ENCODE results near the gene ACP4. TPM values are rescaled to one million over a fixed set of nuclear protein-coding genes. Genes with fewer than 3 reads are reported as not detected.
"Not testable (repeated sequence)": the region's sequence is repeated elsewhere in the genome, so short reads cannot be mapped to it uniquely, and the experiment has no call there.

Gene ACP4, protein sequence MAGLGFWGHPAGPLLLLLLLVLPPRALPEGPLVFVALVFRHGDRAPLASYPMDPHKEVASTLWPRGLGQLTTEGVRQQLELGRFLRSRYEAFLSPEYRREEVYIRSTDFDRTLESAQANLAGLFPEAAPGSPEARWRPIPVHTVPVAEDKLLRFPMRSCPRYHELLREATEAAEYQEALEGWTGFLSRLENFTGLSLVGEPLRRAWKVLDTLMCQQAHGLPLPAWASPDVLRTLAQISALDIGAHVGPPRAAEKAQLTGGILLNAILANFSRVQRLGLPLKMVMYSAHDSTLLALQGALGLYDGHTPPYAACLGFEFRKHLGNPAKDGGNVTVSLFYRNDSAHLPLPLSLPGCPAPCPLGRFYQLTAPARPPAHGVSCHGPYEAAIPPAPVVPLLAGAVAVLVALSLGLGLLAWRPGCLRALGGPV
- total RNA-seq = under 1 TPM in 1 of 8 experiments, not detected in 7; 0.31 TPM

DNA sequence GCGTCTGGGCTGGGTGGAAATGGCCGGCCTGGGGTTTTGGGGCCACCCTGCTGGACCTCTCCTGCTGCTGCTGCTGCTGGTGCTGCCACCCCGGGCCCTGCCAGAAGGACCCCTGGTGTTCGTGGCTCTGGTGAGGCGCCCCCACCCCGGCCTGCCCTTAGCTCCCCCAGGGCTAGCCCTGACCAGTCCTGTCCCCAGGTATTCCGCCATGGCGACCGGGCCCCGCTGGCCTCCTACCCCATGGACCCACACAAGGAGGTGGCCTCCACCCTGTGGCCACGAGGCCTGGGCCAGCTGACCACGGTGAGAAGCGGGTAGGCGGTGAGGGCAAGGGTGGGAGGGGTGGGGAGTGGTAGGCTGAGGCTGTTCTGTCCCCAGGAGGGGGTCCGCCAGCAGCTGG is at the start of gene ACP4:
Gene ACP4, plus strand, starts transcription at position 20 of the 400 bp plus-strand sequence. Its CDS starts 0 bp downstream, at position 20.
- Histone ChIP-seq H3K4me3 (no peak within 1 kb of the TSS), H3K27ac (no peak within 1 kb of the TSS), H3K4me1 (replicated peaks in 1 of 2) (peaks cover 0 to 11% of the 10 kb centered on the region in 2 donors)
- 92% methylated on average over 2 of the region's 15 CpGs; no CpG with 5 or more reads in 9 of the 10 experiments for WGBS, 10 experiments
- in situ Hi-C loops (cut with MboI; ENCODE audit: low pct_unique_long_range_greater_than_20kb in 2 of 9, low sequenced_read_pairs in 9 of 9, unreplicated experiment in 9 of 9) = loop anchor here in 8 of 9 experiments (10.0 to 25.0 kb wide), 3 partner anchors 253 to 428 kb away; partner anchors contain the start of gene NAPSA (in 6 of the 8)
- peak in 5 of 8 experiments; percentile 18 to 28 (median 27) for ATAC-seq (replicated peaks in 6 of 8)

DNA sequence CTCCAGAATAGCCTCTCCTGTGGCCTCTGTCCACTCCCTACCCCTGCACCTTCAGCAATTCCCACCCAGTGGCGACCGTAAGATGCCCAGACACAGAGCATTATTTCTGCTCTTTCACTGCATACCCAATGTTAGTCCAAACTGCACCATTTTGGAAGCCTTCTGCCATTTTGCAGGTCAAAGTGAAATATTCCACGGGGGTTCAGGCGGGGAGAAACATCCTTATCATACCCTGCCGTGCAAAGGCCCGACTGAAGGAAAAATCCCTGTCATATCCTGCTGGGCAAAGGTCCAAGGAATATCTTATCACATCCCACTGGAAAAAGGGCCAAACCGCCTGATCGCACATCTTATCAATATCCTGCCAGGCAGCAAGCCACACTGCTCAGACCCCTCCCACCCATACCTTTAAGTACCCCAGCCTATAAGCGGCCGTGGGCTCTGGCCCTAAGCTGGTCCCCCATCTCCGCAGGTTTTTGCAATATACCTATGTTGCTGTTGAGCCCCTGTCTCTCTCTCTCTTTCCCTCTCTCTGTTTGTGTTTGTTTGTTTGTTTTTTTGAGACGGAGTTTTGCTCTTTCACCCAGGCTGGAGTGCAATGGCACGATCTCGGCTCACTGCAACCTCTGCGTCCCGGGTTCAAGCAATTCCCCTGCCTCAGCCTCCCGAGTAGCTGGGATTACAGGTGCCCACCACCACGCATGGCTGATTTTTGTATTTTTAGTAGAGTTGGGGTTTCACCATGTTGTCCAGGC is 48.9 kb upstream of the ACP4 start:
- WGBS, 10 experiments = 20 to 100% (median 63%) methylated on average over 1 to 11 of the region's 18 CpGs; no CpG with 5 or more reads in 2 of the 10 experiments
- in situ Hi-C loops (cut with MboI; ENCODE audit: low pct_unique_long_range_greater_than_20kb in 2 of 9, low sequenced_read_pairs in 9 of 9, unreplicated experiment in 9 of 9) = no loop called here
- no peak overlapping the region for H3K4me3 ChIP-seq
- ATAC-seq (replicated peaks in 6 of 8) = no peak
- no peak overlapping the region for H3K27ac ChIP-seq
- H3K4me1 ChIP-seq (replicated peaks in 1 of 2) = no peaks in the 10 kb centered on the region

DNA sequence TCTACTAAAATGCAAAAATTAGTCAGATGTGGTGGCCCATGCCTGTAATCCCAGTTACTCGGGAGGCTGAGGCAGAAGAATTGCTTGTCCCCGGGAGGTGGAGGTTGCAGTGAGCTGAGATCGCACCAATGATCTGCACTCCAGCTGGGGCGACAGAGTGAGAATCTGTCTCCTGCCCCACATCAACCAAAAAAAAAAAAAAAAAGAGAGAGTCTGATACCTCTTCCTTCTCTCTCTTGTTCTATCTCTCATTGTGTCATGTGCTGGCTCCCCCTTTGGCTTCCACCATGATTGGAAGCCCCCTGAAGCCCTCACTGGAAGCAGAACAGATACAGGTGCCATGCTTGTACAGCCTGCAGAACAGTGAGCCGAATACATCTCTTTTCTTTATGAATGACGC is 46.7 kb upstream of the ACP4 start:
- in situ Hi-C loops (cut with MboI; ENCODE audit: low pct_unique_long_range_greater_than_20kb in 2 of 9, low sequenced_read_pairs in 9 of 9, unreplicated experiment in 9 of 9) = no loop called here
- WGBS, 10 experiments = 57 to 100% (median 81%) methylated on average over 1 to 5 of the region's 6 CpGs; no CpG with 5 or more reads in 3 of the 10 experiments
- Histone ChIP-seq H3K27ac (no peak overlapping the region), H3K4me3 (no peak overlapping the region), H3K4me1 (replicated peaks in 1 of 2) (no peaks in the 10 kb centered on the region)
- ATAC-seq (replicated peaks in 6 of 8) = no peak

DNA sequence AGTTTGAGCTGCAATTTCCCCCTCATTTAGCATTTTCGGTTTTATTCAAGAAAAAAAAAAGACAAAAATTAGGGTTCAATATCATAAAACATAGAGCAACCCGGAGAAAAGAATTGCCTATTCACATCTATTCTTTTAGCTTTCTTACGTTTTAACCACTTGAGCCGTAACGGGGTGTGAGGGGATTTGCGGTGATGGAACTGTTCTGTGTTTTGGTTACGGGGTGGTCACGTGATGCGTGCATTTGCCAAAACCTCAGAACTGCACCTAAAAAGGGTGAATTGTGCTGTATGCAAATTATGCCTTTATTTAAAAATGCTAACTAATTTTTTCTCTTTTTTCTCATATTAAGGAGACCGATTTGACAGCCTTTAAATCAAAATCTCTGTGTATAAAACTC is 45.0 kb upstream of the ACP4 start:
- 8 to 98% (median 64%) methylated on average over 1 to 10 of the region's 10 CpGs for WGBS, 10 experiments
- no peak overlapping the region for H3K27ac ChIP-seq
- peaks cover 0 to 3% of the 10 kb centered on the region in 2 donors for H3K4me1 ChIP-seq (replicated peaks in 1 of 2)
- in situ Hi-C loops (cut with MboI; ENCODE audit: low pct_unique_long_range_greater_than_20kb in 2 of 9, low sequenced_read_pairs in 9 of 9, unreplicated experiment in 9 of 9) = no loop called here
- H3K4me3 ChIP-seq = no peak overlapping the region
- ATAC-seq (replicated peaks in 6 of 8) = no peak

DNA sequence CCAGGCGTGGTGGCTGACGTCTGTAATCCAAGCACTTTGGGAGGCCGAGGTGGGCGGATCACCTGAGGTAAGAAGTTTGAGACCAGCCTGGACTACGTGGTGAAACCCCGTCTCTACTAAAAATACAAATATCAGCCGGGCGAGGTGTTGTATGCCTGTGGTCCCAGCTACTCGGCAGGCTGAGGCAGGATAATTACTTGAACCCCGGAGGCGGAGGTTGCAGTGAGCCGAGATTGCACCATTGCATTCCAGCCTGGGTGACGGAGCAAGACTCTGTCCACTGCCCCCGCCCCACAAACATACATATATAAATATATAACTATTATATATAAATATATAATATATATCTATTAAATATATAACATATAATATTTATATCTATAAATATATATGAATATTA is 43.1 kb upstream of the ACP4 start:
- ATAC-seq (replicated peaks in 6 of 8); in situ Hi-C loops (cut with MboI; ENCODE audit: low pct_unique_long_range_greater_than_20kb in 2 of 9, low sequenced_read_pairs in 9 of 9, unreplicated experiment in 9 of 9): not testable (repeated sequence)
- WGBS, 10 experiments = 68 to 100% (median 81%) methylated on average over 1 to 13 of the region's 14 CpGs; no CpG with 5 or more reads in 4 of the 10 experiments

DNA sequence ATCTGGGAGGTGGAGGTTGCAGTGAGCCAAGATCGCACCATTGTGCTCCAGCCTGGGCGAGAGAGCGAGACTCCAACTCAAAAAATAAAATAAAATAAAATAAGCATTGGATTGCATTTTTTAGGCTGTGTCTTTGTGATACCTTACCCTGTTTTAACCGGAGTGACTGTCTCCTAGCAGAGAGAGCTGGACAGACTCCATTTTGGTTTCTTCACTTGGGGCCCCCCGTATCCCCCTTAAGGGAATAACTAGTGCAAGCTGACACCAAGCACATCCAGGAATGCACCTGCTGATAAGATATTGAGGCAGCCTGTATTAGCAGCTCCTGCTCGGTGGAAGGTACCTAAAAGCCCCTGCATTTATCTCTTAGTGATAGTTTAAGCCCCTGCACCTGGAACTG is 40.7 kb upstream of the ACP4 start:
- Histone ChIP-seq H3K27ac (no peak overlapping the region), H3K4me3 (no peak overlapping the region), H3K4me1 (replicated peaks in 1 of 2) (peaks cover 0 to 3% of the 10 kb centered on the region in 2 donors)
- WGBS, 10 experiments = 0 to 84% (median 61%) methylated on average over 1 to 6 of the region's 6 CpGs; no CpG with 5 or more reads in 1 of the 10 experiments
- in situ Hi-C loops (cut with MboI; ENCODE audit: low pct_unique_long_range_greater_than_20kb in 2 of 9, low sequenced_read_pairs in 9 of 9, unreplicated experiment in 9 of 9) = no loop called here
- ATAC-seq (replicated peaks in 6 of 8) = no peak

More for the DNA sequence above, 43.1 kb upstream of the ACP4 start:
- not testable (repeated sequence) for H3K27ac ChIP-seq; H3K4me3 ChIP-seq; H3K4me1 ChIP-seq (replicated peaks in 1 of 2)

DNA sequence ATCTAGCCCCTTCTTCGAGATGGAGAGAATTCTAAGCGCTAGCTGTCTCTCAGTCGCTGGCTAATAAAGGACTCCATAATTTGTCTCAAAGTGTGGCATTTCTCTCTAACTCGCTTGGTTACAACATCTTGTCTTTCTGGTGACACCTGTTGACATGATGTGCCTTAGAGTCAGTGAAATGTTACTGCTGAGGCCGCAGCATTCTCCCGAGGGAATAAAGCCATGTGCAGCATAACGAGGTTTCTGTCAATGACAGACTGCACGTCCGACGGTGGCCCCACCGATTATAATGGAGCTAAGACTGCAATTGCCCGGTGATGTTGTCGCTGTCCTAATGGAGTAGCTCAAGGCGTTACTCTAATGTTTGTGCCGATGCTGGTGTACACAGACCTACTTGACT is 40.2 kb upstream of the ACP4 start:
- peak in 4 of 8 experiments; percentile 16 to 42 (median 34) for ATAC-seq (replicated peaks in 6 of 8)
- Histone ChIP-seq H3K27ac (no peak overlapping the region), H3K4me1 (replicated peaks in 1 of 2) (peaks cover 0 to 3% of the 10 kb centered on the region in 2 donors), H3K4me3 (no peak overlapping the region)
- WGBS, 10 experiments = 10 to 69% (median 60%) methylated on average over 3 to 13 of the region's 15 CpGs; no CpG with 5 or more reads in 1 of the 10 experiments
- in situ Hi-C loops (cut with MboI; ENCODE audit: low pct_unique_long_range_greater_than_20kb in 2 of 9, low sequenced_read_pairs in 9 of 9, unreplicated experiment in 9 of 9) = no loop called here

DNA sequence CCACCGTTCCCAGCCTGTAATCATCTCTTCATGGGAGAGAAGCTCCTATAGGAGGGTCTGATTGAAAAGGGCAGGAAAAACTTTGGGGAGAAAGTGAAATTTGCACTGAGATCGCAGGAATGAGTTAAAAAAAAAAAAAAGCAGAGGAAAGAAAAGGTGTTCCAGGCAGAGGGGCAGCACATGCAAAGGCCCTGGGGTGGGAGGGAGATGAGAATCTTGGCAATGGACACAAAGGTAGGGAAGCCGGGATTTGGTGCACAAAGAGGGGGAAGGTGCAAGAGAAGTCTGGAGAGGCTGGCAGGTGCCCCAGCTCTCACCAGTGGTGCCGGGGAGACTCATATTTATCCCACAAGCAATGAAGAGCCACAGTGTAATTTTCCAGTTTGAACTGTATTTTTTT is 36.3 kb upstream of the ACP4 start:
- in situ Hi-C loops (cut with MboI; ENCODE audit: low pct_unique_long_range_greater_than_20kb in 2 of 9, low sequenced_read_pairs in 9 of 9, unreplicated experiment in 9 of 9) = no loop called here
- WGBS, 10 experiments = 0 to 76% (median 50%) methylated on average over 1 to 3 of the region's 4 CpGs; no CpG with 5 or more reads in 3 of the 10 experiments
- H3K27ac ChIP-seq = no peak overlapping the region
- H3K4me3 ChIP-seq = no peak overlapping the region
- ATAC-seq (replicated peaks in 6 of 8) = no peak
- H3K4me1 ChIP-seq (replicated peaks in 1 of 2) = peaks cover 0 to 3% of the 10 kb centered on the region in 2 donors

DNA sequence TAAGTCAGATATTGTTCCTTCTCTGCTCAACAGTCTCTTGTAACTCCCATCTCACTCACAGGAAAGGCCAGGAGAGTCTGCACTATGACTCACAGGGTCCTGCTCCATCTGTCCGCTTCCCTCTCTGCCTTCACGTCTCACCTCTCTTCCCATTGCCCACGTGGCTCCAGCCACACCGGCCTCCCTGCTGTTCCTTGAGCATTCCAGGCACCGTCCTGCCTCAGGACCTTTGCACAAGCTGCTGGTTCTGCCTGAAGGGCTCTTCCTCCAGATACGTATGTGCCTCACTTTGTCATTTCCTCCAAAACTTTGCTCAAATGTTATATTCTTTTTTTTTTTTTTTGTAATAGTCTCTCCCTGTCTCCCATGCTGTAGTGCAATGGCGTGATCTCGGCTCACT is 34.0 kb upstream of the ACP4 start:
- H3K4me1 ChIP-seq (replicated peaks in 1 of 2); H3K27ac ChIP-seq; H3K4me3 ChIP-seq; in situ Hi-C loops (cut with MboI; ENCODE audit: low pct_unique_long_range_greater_than_20kb in 2 of 9, low sequenced_read_pairs in 9 of 9, unreplicated experiment in 9 of 9): not testable (repeated sequence)
- WGBS, 10 experiments = 60 to 91% (median 90%) methylated on average over 2 to 4 of the region's 8 CpGs; no CpG with 5 or more reads in 7 of the 10 experiments
- peak in 2 of 8 experiments; percentile 15 to 20 for ATAC-seq (replicated peaks in 6 of 8)

DNA sequence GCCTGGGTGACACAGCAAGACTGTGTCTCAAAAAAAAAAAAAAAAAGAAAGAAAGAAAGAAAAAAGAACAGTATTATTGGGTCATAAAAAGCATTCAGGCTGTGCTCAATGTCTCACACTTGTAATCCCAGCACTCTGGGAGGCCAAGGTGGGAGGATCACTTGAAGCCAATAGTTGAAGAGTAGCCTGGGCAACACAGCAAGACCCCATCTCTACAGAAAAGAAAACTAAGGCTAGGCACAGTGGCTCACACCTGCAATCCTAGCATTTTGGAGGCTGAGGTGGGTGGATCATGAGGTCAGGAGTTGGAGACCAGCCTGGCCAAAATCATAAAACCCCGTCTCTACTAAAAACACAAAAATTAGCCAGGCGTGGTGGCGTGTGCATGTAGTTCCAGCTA is 32.6 kb upstream of the ACP4 start:
- H3K4me3 ChIP-seq; in situ Hi-C loops (cut with MboI; ENCODE audit: low pct_unique_long_range_greater_than_20kb in 2 of 9, low sequenced_read_pairs in 9 of 9, unreplicated experiment in 9 of 9); ATAC-seq (replicated peaks in 6 of 8); H3K4me1 ChIP-seq (replicated peaks in 1 of 2); H3K27ac ChIP-seq: not testable (repeated sequence)
- 60 to 90% (median 80%) methylated on average over 1 to 3 of the region's 3 CpGs; no CpG with 5 or more reads in 6 of the 10 experiments for WGBS, 10 experiments

DNA sequence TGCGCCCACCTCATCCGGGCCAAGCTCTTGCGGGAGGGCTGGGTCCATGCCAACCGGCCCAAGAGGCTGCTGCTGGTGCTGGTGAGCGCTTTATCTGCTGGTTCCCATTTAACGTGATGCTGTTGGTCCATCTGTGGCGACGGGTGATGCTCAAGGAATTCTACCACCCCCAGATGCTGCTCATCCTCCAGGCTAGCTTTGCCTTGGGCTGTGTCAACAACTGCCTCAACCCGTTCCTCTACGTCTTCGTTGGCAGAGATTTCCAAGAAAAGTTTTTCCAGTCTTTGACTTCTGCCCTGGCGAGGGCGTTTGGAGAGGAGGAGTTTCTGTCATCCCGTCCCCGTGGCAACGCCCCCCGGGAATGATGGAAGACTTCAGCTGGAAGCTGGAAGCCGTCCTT is 31.1 kb upstream of the ACP4 start:
- H3K27ac ChIP-seq; H3K4me3 ChIP-seq; H3K4me1 ChIP-seq (replicated peaks in 1 of 2); ATAC-seq (replicated peaks in 6 of 8); in situ Hi-C loops (cut with MboI; ENCODE audit: low pct_unique_long_range_greater_than_20kb in 2 of 9, low sequenced_read_pairs in 9 of 9, unreplicated experiment in 9 of 9): not testable (repeated sequence)
- 20 to 80% methylated on average over 1 to 3 of the region's 18 CpGs; no CpG with 5 or more reads in 8 of the 10 experiments for WGBS, 10 experiments

DNA sequence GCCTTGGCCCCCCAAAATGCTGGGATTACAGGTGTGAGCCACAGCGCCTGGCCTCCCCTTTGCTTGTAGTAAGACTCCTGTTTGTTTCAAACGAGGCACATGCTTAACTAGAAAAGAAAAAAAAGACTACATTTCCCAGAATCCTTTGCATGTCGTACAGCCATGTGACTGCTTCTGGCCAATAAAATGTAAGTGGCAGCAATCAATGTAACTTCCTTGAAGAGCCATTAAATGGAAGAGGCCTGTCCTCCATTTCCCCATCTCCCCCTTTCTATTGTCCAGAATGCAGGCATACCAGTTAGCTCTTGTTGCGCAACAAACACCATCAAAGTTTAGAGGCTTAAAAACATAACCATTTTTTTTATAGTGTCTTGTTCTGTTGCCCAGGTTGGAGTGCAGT is 30.3 kb upstream of the ACP4 start:
- no peak overlapping the region for H3K4me3 ChIP-seq
- ATAC-seq (replicated peaks in 6 of 8) = no peak
- in situ Hi-C loops (cut with MboI; ENCODE audit: low pct_unique_long_range_greater_than_20kb in 2 of 9, low sequenced_read_pairs in 9 of 9, unreplicated experiment in 9 of 9) = no loop called here
- H3K27ac ChIP-seq = no peak overlapping the region
- H3K4me1 ChIP-seq (replicated peaks in 1 of 2) = peaks cover 6 to 7% of the 10 kb centered on the region in 2 donors
- 27 to 100% (median 68%) methylated on average over 1 to 4 of the region's 4 CpGs; no CpG with 5 or more reads in 4 of the 10 experiments for WGBS, 10 experiments

DNA sequence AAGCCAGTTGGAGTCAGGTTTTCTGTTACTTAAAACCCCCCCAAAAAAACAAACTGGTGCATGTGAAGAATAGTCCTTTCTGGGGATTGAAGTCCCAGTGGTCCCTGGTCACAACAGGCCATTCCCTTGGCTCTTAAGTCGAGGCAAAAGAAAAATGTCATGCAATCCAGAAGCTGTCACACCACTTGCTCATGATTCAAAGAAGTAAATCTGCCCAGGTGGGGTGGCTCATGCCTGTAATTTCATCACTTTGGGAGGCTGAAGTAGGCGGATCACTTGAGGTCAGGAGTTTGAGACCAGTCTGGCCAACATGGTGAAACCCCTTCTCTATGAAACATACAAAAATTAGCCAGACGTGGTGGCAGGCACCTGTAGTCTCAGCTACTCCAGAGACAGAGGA is 28.7 kb upstream of the ACP4 start:
- H3K4me3 ChIP-seq; H3K4me1 ChIP-seq (replicated peaks in 1 of 2); ATAC-seq (replicated peaks in 6 of 8); H3K27ac ChIP-seq; in situ Hi-C loops (cut with MboI; ENCODE audit: low pct_unique_long_range_greater_than_20kb in 2 of 9, low sequenced_read_pairs in 9 of 9, unreplicated experiment in 9 of 9): not testable (repeated sequence)
- WGBS, 10 experiments = 0 to 42% (median 13%) methylated on average over 1 to 3 of the region's 3 CpGs; no CpG with 5 or more reads in 4 of the 10 experiments

Data from motor neuron (in vitro differentiated cells).